Epithelial cell of esophagus (primary cell): ENCODE results near the gene GRIK2.

ENCODE experiments used
- DNase-seq: peaks from one replicate; pipeline ENCODE4 v3.0.0; 2010; ENCODE audit warnings: low read depth
- H3K4me3 ChIP-seq: 2 replicates; pipeline ENCODE4 v1.5.1; 2011; ENCODE audit warnings: mild to moderate bottlenecking, low read length, control low read depth
- CTCF ChIP-seq: IDR thresholded peaks from 2 replicates; pipeline ENCODE4 v1.5.1; 2011; ENCODE audit warnings: low read depth, mild to moderate bottlenecking, low read length, control low read depth, inconsistent platforms; ENCODE audit not compliant: insufficient read depth; ENCODE audit errors: missing control alignments

The GRIK2 gene

GRCh38 chr6:102022803-102023202, 629.3 kb downstream of the GRIK2 start:
- no peak for TF ChIP-seq CTCF
- no peak overlapping the region for H3K4me3 ChIP-seq
- no peak for DNase-seq

DNA sequence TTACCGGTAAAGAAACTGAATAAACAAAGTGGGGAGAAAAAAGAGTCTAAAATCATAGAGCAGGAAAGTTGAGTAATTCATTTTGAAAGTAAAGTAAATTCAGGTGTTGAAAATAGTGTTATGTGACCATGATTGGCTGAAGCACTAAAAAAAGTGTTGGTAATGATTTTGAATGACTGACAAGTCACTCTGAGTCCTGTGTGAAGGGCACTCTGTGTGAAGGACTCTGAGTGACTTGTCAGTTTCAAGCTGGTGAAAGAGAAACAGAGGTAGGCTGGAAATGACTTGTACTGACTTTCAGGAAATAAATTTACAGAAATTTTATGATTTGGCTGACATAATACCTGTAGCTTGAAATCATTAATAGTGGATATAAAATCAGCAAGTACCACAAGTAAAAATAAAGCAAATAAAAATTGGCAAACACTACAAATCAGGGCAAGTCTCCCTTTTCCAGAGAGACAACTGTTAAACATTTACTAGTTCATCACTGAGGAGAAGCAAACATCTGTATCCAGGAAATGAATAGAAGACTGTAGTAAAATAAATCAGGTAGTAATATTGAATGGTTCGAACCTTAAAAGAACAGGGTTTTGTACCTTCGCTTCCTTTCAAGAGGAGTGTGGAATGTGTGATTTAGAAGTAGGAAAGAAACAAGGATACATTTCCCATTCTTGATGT, 630.6 kb downstream of the GRIK2 start:
- H3K4me3 ChIP-seq: no peak overlapping the region
- DNase-seq: no peak
- TF ChIP-seq CTCF: no peak

DNA sequence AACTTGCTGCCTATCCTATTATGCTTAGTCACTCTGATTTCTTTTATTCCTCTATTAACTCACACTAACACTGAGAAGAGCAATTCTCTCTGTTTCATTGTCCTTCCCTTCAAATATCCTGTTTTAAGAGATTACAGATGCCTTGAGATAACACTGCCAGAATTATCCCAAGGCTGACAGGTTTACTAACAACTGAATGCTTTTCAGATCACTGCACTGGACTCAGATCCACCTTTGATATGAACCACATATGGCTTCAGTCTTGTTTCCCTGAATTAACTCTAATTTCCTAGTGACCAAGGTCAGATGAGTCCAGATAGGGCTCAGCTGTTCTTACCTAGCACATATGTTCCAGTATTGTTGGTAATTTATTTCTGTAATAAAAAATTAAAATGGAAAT, 633.1 kb downstream of the GRIK2 start:
- no peak overlapping the region for H3K4me3 ChIP-seq
- TF ChIP-seq CTCF: no peak
- DNase-seq: no peak

- no peak for DNase-seq
- H3K4me3 ChIP-seq: no peak overlapping the region
- TF ChIP-seq CTCF: no peak
These were observed 634.7 kb downstream of the GRIK2 start for GRCh38 chr6:102028176-102028575.

DNA sequence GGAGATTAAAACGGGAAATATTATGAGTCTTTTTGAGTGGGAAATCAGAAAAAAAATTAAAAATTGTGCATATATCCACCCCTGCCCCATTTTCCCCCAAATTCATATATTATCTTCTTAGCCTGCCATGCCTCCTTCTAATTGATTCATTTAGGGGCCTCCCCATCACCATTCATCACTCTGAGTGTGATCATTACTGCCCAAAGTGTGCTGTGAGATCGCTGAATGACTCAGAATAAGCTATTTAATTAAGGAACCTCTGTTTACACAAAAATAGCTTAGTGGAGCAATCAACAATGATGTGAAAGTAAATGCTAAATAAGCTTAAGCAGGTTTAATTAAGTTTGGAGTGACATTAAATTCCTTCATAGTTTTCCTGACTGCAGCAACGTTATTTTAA, 645.5 kb downstream of the GRIK2 start:
- no peak for DNase-seq
- no peak overlapping the region for H3K4me3 ChIP-seq
- no peak for TF ChIP-seq CTCF

GRCh38 chr6:102039441-102039840, 645.9 kb downstream of the GRIK2 start:
- no peak overlapping the region for H3K4me3 ChIP-seq
- DNase-seq: no peak
- TF ChIP-seq CTCF: no peak

- DNase-seq: no peak
- no peak overlapping the region for H3K4me3 ChIP-seq
- TF ChIP-seq CTCF: no peak
These were observed 657.5 kb downstream of the GRIK2 start for GRCh38 chr6:102051001-102051400.
